ENCODE results near the gene TMEM231. TPM values are rescaled to one million over a fixed set of nuclear protein-coding genes. Genes with fewer than 3 reads are reported as not detected.

Gene TMEM231
- total RNA-seq, 4 donors from 2014 or later, result 5.1 to 21.8 (median 15.2) TPM

GRCh38 chr16:75575958-75576357, 19.9 kb upstream of the TMEM231 start:
- DNase-seq, result no peak
- no peak for TF ChIP-seq POLR2A (IDR thresholded peaks at IDR 0.05)
- no peak for TF ChIP-seq CTCF (IDR thresholded peaks at IDR 0.05)
- Histone ChIP-seq H3K4me1 (no peaks in the 10 kb centered on the region), H3K36me3 (no peaks in the 10 kb centered on the region), H3K27ac (peak overlapping the region; percentile 49 to 53), H3K4me3 (no peak overlapping the region), H3K27me3 (no peaks in the 10 kb centered on the region), H3K9me3 (no peaks in the 10 kb centered on the region)
- intact Hi-C loops (cut with DNase I; ENCODE audit: low total_unique reads), result no loop called here

- Histone ChIP-seq H3K27me3 (no peaks in the 10 kb centered on the region), H3K27ac (no peak overlapping the region), H3K4me1 (no peaks in the 10 kb centered on the region), H3K9me3 (no peaks in the 10 kb centered on the region), H3K36me3 (no peaks in the 10 kb centered on the region), H3K4me3 (no peak overlapping the region)
- no peak for DNase-seq
- intact Hi-C loops (cut with DNase I; ENCODE audit: low total_unique reads), result no loop called here
- TF ChIP-seq POLR2A (IDR thresholded peaks at IDR 0.05) (no peak), CTCF (IDR thresholded peaks at IDR 0.05) (no peak)
Measured at GRCh38 chr16:75573955-75574354, 17.9 kb upstream of the TMEM231 start.

GRCh38 chr16:75572864-75573542, 17.0 kb upstream of the TMEM231 start:
- Histone ChIP-seq H3K27ac (no peak overlapping the region), H3K27me3 (no peaks in the 10 kb centered on the region), H3K9me3 (no peaks in the 10 kb centered on the region), H3K4me1 (peaks cover 0 to 5% of the 10 kb centered on the region in 2 donors), H3K4me3 (no peak overlapping the region), H3K36me3 (no peaks in the 10 kb centered on the region)
- TF ChIP-seq CTCF (IDR thresholded peaks at IDR 0.05) (no peak), POLR2A (IDR thresholded peaks at IDR 0.05) (no peak)
- intact Hi-C loops (cut with DNase I; ENCODE audit: low total_unique reads), result no loop called here
- DNase-seq, result no peak

- no peak for DNase-seq
- H3K27ac ChIP-seq, result no peak overlapping the region
- H3K27me3 ChIP-seq, result no peaks in the 10 kb centered on the region
- peaks cover 0 to 10% of the 10 kb centered on the region in 2 donors for H3K4me1 ChIP-seq
- H3K4me3 ChIP-seq, result no peak overlapping the region
- no peaks in the 10 kb centered on the region for H3K36me3 ChIP-seq
- TF ChIP-seq POLR2A (IDR thresholded peaks at IDR 0.05), result no peak
- no peak for TF ChIP-seq CTCF (IDR thresholded peaks at IDR 0.05)
- no peaks in the 10 kb centered on the region for H3K9me3 ChIP-seq
- intact Hi-C loops (cut with DNase I; ENCODE audit: low total_unique reads), result no loop called here
Measured at GRCh38 chr16:75570396-75571065, 14.5 kb upstream of the TMEM231 start.

GRCh38 chr16:75567911-75568310, 11.9 kb upstream of the TMEM231 start:
- H3K9me3 ChIP-seq, result no peaks in the 10 kb centered on the region
- no peak for DNase-seq
- no peaks in the 10 kb centered on the region for H3K27me3 ChIP-seq
- H3K27ac ChIP-seq, result no peak overlapping the region
- intact Hi-C loops (cut with DNase I; ENCODE audit: low total_unique reads), result loop anchor here (10.0 kb wide), 1 partner anchor 57 kb away; the partner anchor contains the start of gene ADAT1
- no peaks in the 10 kb centered on the region for H3K36me3 ChIP-seq
- TF ChIP-seq CTCF (IDR thresholded peaks at IDR 0.05) (no peak), POLR2A (IDR thresholded peaks at IDR 0.05) (no peak)
- peaks cover 0 to 10% of the 10 kb centered on the region in 2 donors for H3K4me1 ChIP-seq
- H3K4me3 ChIP-seq, result no peak overlapping the region

Measured in uterus (tissue), 4 donors.